Measurements from ENCODE around the gene XPR1.

XPR1 gene

GRCh38 chr1:180636138-180636537 lies 4.3 kb downstream of the XPR1 start:
- Histone ChIP-seq H3K9me3 (ENCODE audit: control insufficient read depth, insufficient read depth, low read length) (no peaks in the 10 kb centered on the region), H3K4me1 (ENCODE audit: control insufficient read depth, low read length) (peaks cover 22% of the 10 kb centered on the region), H3F3A (ENCODE audit: control insufficient read depth, insufficient read depth) (no peaks in the 10 kb centered on the region; the same call in 1 of the 2 replicates), H3K4me2 (ENCODE audit: low read length) (no peak overlapping the region), H3K27me3 (ENCODE audit: control insufficient read depth, low read length) (no peaks in the 10 kb centered on the region), H3K27ac (ENCODE audit: low read depth, low read length) (no peak overlapping the region), H3K9me2 (replicated peaks; ENCODE audit: control insufficient read depth, low read length) (no peaks in the 10 kb centered on the region), H3K36me3 (ENCODE audit: control insufficient read depth, low read length) (0 out of 2 replicates have a peak, but pooled peaks cover 4% of the 10 kb centered on the region), H3K79me2 (ENCODE audit: control insufficient read depth, low read length) (peaks cover 44% of the 10 kb centered on the region), H4K20me1 (ENCODE audit: control insufficient read depth, insufficient read depth, low read depth, low read length) (0 out of 2 replicates have a peak, but pooled peaks cover 8% of the 10 kb centered on the region), H3K4me3 (ENCODE audit: low read length) (no peak overlapping the region)
- TF ChIP-seq CTCF (IDR thresholded peaks at IDR 0.05; ENCODE audit: low read depth, low read length, poor library complexity, severe bottlenecking) (no peak), EZH2phosphoT487 (IDR thresholded peaks at IDR 0.05; ENCODE audit: borderline replicate concordance, low read length) (no peak)

DNA sequence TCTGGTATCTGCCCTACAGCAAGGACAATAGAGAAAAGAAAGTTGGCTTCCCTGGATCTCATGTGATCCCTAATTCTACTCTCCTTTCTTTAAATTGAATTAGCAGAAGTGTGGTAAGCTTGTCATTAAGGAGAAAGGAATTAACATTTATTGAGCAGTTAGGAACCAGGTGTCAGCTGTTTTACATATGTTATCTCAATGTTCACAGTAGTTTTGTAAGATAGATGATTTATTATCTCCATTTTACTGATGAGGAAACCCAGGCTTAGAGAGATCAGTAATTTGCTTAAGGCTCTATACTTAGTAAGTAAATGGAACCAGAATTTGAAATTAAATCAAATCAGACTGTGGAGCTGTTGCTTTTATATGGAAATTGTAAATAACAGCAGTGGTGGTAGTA lies 8.0 kb downstream of the XPR1 start:
- Histone ChIP-seq H3K27ac (ENCODE audit: low read depth, low read length) (no peak overlapping the region), H3F3A (ENCODE audit: control insufficient read depth, insufficient read depth) (no peaks in the 10 kb centered on the region), H3K9me2 (replicated peaks; ENCODE audit: control insufficient read depth, low read length) (no peaks in the 10 kb centered on the region), H3K9me3 (ENCODE audit: control insufficient read depth, insufficient read depth, low read length) (no peaks in the 10 kb centered on the region), H4K20me1 (ENCODE audit: control insufficient read depth, insufficient read depth, low read depth, low read length) (0 out of 2 replicates have a peak, but pooled peaks cover 3% of the 10 kb centered on the region), H3K36me3 (ENCODE audit: control insufficient read depth, low read length) (no peaks in the 10 kb centered on the region), H3K27me3 (ENCODE audit: control insufficient read depth, low read length) (no peaks in the 10 kb centered on the region), H3K79me2 (ENCODE audit: control insufficient read depth, low read length) (peaks cover 22% of the 10 kb centered on the region), H3K4me2 (ENCODE audit: low read length) (no peak overlapping the region), H3K4me3 (ENCODE audit: low read length) (no peak overlapping the region), H3K4me1 (ENCODE audit: control insufficient read depth, low read length) (no peaks in the 10 kb centered on the region)
- TF ChIP-seq CTCF (IDR thresholded peaks at IDR 0.05; ENCODE audit: low read depth, low read length, poor library complexity, severe bottlenecking), result no peak
- no peak for TF ChIP-seq EZH2phosphoT487 (IDR thresholded peaks at IDR 0.05; ENCODE audit: borderline replicate concordance, low read length)

- Histone ChIP-seq H3K9me2 (replicated peaks; ENCODE audit: control insufficient read depth, low read length) (no peaks in the 10 kb centered on the region), H3K4me3 (ENCODE audit: low read length) (no peak overlapping the region), H3K4me2 (ENCODE audit: low read length) (no peak overlapping the region), H3F3A (ENCODE audit: control insufficient read depth, insufficient read depth) (no peaks in the 10 kb centered on the region), H3K4me1 (ENCODE audit: control insufficient read depth, low read length) (no peaks in the 10 kb centered on the region), H4K20me1 (ENCODE audit: control insufficient read depth, insufficient read depth, low read depth, low read length) (0 out of 2 replicates have a peak, but pooled peaks cover 3% of the 10 kb centered on the region), H3K27me3 (ENCODE audit: control insufficient read depth, low read length) (no peaks in the 10 kb centered on the region), H3K27ac (ENCODE audit: low read depth, low read length) (no peak overlapping the region), H3K36me3 (ENCODE audit: control insufficient read depth, low read length) (no peaks in the 10 kb centered on the region), H3K79me2 (ENCODE audit: control insufficient read depth, low read length) (peaks cover 16% of the 10 kb centered on the region), H3K9me3 (ENCODE audit: control insufficient read depth, insufficient read depth, low read length) (no peaks in the 10 kb centered on the region)
- TF ChIP-seq CTCF (IDR thresholded peaks at IDR 0.05; ENCODE audit: low read depth, low read length, poor library complexity, severe bottlenecking) (no peak), EZH2phosphoT487 (IDR thresholded peaks at IDR 0.05; ENCODE audit: borderline replicate concordance, low read length) (no peak)
Observed at GRCh38 chr1:180640531-180640949, 8.7 kb downstream of the XPR1 start.

Measured in DOHH2 (cell line).